ENCODE measurements around the gene ZXDC.

DNA sequence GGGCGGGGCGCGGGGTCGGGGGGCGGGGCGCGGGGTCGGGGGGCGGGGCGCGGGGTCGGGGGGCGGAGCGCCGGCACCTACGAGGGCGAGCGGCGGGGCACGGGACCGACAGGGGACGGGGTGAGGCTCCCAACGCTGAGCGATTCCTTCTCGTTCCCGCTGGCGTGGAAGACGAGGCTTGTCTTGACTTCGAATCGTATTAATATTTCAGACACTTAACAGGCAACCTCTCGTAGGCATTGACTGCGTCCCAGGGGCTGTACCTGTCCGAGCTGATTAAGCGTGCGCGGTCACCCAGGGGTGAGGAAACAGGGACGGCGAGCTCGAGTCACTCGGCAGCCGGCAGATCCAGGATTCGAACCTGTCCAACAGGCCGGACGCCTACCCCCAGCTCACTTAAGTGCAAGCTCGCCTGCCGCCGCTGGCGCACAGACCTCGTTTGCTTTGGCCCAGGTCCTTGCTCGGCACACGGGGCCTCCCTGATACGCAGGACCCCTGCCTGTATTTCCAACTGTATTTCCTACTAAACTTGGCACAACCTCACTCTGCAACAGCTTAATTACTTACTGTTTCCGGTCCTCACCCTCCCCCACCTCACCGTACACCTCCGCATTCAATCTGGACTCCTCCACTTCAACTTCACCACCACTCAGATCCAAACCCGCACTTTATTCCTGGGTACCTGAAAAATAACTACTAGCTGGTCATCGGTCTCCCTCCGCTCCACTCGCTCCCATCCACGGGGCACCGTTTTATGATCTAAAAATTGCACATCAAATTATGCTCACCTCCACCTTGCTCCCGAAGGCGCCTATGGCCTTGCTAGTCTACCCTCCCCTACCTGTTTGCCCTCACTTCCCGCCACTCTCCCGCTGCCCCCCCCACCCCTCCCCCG lies 722 bp upstream of the ZXDC start:
- TF ChIP-seq CTCF (IDR thresholded peaks at IDR 0.05) (no peak), POLR2A (IDR thresholded peaks at IDR 0.05) (no peak)

Data from esophagus squamous epithelium (tissue), 4 donors.